HEK293 (cell line): ENCODE measurements around the gene SPATA22.

ENCODE experiments used
- TCF7L2 ChIP-seq: IDR thresholded peaks from 2 replicates; pipeline ENCODE4 v1.6.1; 2011; ENCODE audit warnings: low read depth, mild to moderate bottlenecking, inconsistent platforms, low read length, moderate library complexity, borderline replicate concordance
- YY1 ChIP-seq: fragments of 450-650 bp; formaldehyde crosslinking; IDR thresholded peaks from 2 replicates; pipeline ENCODE4 v1.5.1; 2018; ENCODE audit warnings: missing biosample characterization, missing genetic modification characterization
- ZBTB7A ChIP-seq: fragments of 450-650 bp; formaldehyde crosslinking; IDR thresholded peaks from 2 replicates; pipeline ENCODE4 v1.5.1; 2016; ENCODE audit warnings: low read depth, missing biosample characterization, missing genetic modification characterization
- ZNF138 ChIP-seq: fragments of 450-650 bp; formaldehyde crosslinking; IDR thresholded peaks from 2 replicates; pipeline ENCODE4 v1.5.1; 2016; ENCODE audit warnings: missing biosample characterization, missing genetic modification characterization, borderline replicate concordance
- ZNF146 ChIP-seq: fragments of 450-650 bp; formaldehyde crosslinking; IDR thresholded peaks from 2 replicates; pipeline ENCODE4 v1.5.1; 2016; ENCODE audit warnings: missing biosample characterization, missing genetic modification characterization
- ZNF341 ChIP-seq: fragments of 450-650 bp; formaldehyde crosslinking; IDR thresholded peaks from 2 replicates; pipeline ENCODE4; 2016; ENCODE audit warnings: low read depth, missing biosample characterization, missing genetic modification characterization
- ZNF792 ChIP-seq: fragments of 450-650 bp; formaldehyde crosslinking; IDR thresholded peaks from 2 replicates; pipeline ENCODE4 v1.5.1; 2016; ENCODE audit warnings: missing biosample characterization, missing genetic modification characterization
- ZSCAN4 ChIP-seq: fragments of 450-650 bp; formaldehyde crosslinking; IDR thresholded peaks from 2 replicates; pipeline ENCODE4 v1.5.1; 2017; ENCODE audit warnings: missing biosample characterization, missing genetic modification characterization
- TF ChIP-seq, protein P1 (sequence below): fragments of 450-650 bp; formaldehyde crosslinking; IDR thresholded peaks from 2 replicates; pipeline ENCODE4 v1.5.1; 2016; ENCODE audit warnings: missing biosample characterization, missing genetic modification characterization
- TF ChIP-seq, protein P2 (sequence below): fragments of 450-650 bp; formaldehyde crosslinking; IDR thresholded peaks from 2 replicates; pipeline ENCODE4 v1.5.1; 2016; ENCODE audit warnings: missing biosample characterization, missing genetic modification characterization

- TF ChIP-seq ZBTB7A (tag by site-specific recombination), result no peak
- TF ChIP-seq ZNF146, result no peak
- TF ChIP-seq, protein P1, sequence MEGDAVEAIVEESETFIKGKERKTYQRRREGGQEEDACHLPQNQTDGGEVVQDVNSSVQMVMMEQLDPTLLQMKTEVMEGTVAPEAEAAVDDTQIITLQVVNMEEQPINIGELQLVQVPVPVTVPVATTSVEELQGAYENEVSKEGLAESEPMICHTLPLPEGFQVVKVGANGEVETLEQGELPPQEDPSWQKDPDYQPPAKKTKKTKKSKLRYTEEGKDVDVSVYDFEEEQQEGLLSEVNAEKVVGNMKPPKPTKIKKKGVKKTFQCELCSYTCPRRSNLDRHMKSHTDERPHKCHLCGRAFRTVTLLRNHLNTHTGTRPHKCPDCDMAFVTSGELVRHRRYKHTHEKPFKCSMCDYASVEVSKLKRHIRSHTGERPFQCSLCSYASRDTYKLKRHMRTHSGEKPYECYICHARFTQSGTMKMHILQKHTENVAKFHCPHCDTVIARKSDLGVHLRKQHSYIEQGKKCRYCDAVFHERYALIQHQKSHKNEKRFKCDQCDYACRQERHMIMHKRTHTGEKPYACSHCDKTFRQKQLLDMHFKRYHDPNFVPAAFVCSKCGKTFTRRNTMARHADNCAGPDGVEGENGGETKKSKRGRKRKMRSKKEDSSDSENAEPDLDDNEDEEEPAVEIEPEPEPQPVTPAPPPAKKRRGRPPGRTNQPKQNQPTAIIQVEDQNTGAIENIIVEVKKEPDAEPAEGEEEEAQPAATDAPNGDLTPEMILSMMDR (tag by site-specific recombination), result no peak
- no peak for TF ChIP-seq ZNF138 (tag by site-specific recombination)
- TF ChIP-seq ZNF341 (tag by site-specific recombination), result no peak
- TF ChIP-seq, protein P2, sequence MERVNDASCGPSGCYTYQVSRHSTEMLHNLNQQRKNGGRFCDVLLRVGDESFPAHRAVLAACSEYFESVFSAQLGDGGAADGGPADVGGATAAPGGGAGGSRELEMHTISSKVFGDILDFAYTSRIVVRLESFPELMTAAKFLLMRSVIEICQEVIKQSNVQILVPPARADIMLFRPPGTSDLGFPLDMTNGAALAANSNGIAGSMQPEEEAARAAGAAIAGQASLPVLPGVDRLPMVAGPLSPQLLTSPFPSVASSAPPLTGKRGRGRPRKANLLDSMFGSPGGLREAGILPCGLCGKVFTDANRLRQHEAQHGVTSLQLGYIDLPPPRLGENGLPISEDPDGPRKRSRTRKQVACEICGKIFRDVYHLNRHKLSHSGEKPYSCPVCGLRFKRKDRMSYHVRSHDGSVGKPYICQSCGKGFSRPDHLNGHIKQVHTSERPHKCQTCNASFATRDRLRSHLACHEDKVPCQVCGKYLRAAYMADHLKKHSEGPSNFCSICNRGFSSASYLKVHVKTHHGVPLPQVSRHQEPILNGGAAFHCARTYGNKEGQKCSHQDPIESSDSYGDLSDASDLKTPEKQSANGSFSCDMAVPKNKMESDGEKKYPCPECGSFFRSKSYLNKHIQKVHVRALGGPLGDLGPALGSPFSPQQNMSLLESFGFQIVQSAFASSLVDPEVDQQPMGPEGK (tag by site-specific recombination), result no peak
- TF ChIP-seq ZNF792 (tag by site-specific recombination), result no peak
- TF ChIP-seq YY1 (tag by site-specific recombination), result no peak
- no peak for TF ChIP-seq ZSCAN4 (tag by site-specific recombination)
- TF ChIP-seq TCF7L2, result no peak
Observed at GRCh38 chr17:3485481-3486068, 14.0 kb upstream of the SPATA22 start.
